GM12872 (cell line): ENCODE measurements around the gene LRRC7.

Source experiments
- TF ChIP-seq, protein P1 (sequence below): IDR thresholded peaks from 3 replicates; pipeline ENCODE4 v1.5.1; 2011; ENCODE audit warnings: low read depth, mild to moderate bottlenecking, low read length, moderate library complexity; ENCODE audit not compliant: insufficient read depth

The LRRC7 gene

DNA sequence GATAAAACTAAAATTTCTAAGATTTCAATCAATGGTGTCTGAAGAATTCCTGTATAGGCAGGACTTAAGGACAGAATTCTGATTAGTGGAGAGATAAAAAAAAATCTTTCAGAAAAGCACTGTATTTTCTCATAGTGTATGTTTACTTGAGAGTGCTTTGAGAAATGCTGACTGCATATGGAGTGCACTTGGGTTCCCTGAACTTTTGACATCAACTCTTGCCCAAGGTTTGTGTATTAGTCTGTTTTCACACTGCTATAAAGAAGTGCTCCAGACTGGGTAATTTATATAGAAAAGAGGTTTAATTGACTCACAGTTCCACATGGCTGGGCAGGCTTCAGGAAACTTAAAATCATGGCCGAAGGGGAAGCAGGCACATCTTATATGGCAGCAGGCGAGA is 362.7 kb downstream of the LRRC7 start:
- TF ChIP-seq, protein P1, sequence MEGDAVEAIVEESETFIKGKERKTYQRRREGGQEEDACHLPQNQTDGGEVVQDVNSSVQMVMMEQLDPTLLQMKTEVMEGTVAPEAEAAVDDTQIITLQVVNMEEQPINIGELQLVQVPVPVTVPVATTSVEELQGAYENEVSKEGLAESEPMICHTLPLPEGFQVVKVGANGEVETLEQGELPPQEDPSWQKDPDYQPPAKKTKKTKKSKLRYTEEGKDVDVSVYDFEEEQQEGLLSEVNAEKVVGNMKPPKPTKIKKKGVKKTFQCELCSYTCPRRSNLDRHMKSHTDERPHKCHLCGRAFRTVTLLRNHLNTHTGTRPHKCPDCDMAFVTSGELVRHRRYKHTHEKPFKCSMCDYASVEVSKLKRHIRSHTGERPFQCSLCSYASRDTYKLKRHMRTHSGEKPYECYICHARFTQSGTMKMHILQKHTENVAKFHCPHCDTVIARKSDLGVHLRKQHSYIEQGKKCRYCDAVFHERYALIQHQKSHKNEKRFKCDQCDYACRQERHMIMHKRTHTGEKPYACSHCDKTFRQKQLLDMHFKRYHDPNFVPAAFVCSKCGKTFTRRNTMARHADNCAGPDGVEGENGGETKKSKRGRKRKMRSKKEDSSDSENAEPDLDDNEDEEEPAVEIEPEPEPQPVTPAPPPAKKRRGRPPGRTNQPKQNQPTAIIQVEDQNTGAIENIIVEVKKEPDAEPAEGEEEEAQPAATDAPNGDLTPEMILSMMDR: no peak

DNA sequence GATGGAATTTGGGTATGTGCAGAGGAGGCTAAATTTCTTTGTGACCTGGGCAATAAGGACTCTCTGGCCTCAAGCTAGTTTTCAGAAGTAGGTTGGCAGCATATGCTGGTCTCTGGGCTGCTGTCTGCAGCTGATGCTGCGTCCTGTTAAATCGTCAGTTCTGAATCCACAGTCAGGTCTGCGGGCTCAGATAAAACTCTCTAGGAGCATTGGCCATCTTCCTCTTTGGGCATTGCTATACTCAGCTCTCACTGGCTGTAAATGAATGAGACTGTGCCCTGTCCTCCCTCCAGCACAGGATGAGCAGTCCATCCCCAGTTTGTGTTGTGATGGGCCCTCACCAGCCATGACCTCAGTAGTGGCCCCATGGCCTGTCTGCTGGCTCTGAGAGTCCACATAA is 365.0 kb downstream of the LRRC7 start:
- TF ChIP-seq, protein P1: no peak

DNA sequence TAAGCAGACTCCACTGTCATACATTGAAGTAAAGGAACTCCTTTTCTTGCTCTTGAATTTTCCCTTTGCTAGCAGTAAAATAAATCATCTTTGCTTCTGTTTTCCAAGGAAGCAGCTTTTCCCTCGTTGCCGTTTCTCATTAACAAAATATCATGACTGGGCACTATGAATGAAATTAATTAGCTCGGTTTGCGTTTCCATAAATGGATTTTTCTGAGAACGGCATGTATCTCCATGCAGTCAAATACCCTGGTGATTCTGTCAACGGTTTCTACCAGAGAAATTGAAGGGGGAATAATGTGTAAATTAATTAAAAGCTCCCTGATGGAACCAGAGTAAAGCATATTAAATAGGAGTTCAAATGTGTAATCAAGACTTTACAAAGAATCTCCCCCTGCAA is 372.5 kb downstream of the LRRC7 start:
- TF ChIP-seq, protein P1: no peak

DNA sequence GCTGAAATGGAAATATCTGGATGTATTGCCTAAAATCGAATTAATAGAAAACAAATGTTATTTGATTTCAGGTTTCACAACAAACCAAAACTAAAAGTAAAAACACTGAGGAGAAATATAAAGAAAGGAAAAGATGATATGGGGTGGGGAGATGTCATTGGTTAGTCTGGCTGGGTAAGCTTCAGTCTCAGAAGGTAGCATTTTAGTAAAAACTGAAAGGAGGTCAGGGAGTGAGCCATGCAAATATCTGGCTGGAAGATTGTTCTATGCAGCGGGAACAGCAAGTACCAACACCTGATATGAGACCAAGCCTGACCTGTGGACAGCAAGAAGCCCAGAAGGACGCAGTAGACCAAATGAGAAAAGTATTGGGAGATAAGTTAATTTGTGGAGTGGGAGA is 373.1 kb downstream of the LRRC7 start:
- TF ChIP-seq, protein P1: no peak

DNA sequence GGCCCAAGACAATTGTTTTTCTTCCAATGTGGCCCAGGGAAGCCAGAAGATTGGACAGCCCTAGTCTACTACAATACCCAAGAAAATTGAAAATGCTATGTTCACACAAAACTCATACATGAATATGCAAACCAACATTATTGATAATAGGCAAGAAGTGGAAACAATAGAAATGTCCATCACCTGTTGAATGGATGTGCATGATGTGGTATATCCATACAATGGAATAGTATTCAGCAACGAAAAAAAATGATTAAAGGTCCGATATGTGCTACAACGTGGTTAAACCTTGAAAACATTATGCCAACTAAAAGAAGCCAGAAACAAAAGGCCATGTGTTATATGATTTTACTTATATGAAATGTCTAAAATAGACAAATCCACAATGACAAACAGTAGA is 375.3 kb downstream of the LRRC7 start:
- TF ChIP-seq, protein P1: no peak

DNA sequence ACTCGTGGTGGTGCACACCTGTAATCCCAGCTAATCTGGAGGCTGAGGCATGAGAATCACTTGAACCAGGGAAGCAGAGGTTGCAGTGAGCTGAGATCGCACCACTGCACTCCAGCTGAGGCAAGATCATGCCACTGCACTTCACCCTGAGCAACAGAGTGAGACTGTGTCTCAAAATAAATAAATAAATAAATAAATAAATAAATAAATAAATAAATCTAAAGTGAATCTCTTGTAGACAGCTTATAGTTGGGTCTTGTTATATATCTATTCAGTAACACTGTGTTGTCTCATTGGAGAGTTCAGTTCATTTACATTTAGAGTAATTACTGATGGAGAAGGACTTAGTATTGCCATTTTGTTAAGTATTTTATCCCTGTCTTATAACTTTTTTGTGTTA is 379.2 kb downstream of the LRRC7 start:
- TF ChIP-seq, protein P1: no peak

DNA sequence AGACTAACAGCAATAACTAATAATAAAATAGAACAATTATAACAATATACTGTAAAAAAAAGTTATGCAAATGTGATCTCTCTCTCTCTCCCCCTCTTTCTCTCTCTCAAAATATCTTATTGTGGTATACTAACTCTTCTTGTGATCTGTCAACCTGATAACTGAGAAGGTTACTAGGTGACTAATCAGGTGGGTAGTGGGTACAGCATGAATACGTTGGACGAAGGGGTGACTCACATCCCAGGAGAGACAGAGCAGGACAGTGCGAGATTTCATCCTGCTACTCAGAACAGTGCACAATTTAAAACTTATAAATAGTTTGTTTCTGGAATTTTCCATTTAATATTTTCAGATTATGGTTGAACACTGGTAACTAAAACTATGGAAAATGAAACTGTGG is 380.1 kb downstream of the LRRC7 start:
- TF ChIP-seq, protein P1: no peak

DNA sequence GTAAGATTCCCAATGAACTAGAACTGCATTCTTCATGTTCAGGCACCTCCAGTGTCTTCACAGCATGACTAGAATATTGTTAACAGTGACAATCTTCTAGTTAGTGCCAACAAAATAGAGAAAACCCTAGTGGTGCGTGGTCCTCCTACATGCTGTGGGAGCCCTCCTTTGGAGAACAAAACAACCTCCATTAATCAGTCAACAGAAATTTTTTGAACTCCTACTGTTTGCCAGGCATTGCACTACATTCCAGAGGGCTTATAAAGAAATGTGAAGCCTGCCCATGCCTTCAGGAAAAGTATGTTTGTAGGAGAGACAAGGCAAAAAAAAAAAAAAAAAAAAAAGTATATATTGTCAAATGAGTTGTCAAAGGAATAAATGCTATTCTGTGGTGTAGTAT is 385.0 kb downstream of the LRRC7 start:
- TF ChIP-seq, protein P1: no peak
